Measurements from ENCODE around the gene TBL1X. TPM values are rescaled to one million over a fixed set of nuclear protein-coding genes. Genes with fewer than 3 reads are reported as not detected.

TBL1X gene
- total and polyA plus RNA-seq, 2 experiments from 2014 or later, result 8.7 to 26.9 TPM

DNA sequence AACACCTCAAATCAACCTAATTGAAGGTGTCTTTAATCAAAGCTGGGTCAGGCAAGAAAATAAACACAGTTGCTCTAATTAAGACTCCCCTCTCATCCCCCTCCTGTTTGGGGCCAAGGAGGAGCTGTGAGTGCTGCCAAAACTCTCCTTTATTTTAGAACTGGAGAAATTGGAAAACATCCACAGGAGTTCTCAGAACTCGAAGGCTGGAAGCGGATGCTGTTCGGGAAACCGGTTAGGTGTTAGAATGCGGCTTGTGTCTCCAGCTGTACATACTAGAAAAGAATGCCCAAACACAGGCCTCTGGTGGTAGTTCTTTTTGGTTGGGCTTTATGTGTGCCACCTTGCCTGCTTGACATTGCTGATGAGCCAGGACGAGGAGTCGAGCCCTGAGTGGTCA lies 182.6 kb downstream of the TBL1X start:
- no peaks in the 10 kb centered on the region for H3K79me2 ChIP-seq (replicated peaks; ENCODE audit: insufficient read depth)
- H3F3A ChIP-seq (replicated peaks; ENCODE audit: low read depth), result no peaks in the 10 kb centered on the region
- TF ChIP-seq, protein P1, sequence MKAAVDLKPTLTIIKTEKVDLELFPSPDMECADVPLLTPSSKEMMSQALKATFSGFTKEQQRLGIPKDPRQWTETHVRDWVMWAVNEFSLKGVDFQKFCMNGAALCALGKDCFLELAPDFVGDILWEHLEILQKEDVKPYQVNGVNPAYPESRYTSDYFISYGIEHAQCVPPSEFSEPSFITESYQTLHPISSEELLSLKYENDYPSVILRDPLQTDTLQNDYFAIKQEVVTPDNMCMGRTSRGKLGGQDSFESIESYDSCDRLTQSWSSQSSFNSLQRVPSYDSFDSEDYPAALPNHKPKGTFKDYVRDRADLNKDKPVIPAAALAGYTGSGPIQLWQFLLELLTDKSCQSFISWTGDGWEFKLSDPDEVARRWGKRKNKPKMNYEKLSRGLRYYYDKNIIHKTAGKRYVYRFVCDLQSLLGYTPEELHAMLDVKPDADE (IDR thresholded peaks at IDR 0.05), result no peak
- no peak for TF ChIP-seq ZNF331 (CRISPR knock-in tag; IDR thresholded peaks at IDR 0.05; ENCODE audit: low read depth)
- TF ChIP-seq, protein P2, sequence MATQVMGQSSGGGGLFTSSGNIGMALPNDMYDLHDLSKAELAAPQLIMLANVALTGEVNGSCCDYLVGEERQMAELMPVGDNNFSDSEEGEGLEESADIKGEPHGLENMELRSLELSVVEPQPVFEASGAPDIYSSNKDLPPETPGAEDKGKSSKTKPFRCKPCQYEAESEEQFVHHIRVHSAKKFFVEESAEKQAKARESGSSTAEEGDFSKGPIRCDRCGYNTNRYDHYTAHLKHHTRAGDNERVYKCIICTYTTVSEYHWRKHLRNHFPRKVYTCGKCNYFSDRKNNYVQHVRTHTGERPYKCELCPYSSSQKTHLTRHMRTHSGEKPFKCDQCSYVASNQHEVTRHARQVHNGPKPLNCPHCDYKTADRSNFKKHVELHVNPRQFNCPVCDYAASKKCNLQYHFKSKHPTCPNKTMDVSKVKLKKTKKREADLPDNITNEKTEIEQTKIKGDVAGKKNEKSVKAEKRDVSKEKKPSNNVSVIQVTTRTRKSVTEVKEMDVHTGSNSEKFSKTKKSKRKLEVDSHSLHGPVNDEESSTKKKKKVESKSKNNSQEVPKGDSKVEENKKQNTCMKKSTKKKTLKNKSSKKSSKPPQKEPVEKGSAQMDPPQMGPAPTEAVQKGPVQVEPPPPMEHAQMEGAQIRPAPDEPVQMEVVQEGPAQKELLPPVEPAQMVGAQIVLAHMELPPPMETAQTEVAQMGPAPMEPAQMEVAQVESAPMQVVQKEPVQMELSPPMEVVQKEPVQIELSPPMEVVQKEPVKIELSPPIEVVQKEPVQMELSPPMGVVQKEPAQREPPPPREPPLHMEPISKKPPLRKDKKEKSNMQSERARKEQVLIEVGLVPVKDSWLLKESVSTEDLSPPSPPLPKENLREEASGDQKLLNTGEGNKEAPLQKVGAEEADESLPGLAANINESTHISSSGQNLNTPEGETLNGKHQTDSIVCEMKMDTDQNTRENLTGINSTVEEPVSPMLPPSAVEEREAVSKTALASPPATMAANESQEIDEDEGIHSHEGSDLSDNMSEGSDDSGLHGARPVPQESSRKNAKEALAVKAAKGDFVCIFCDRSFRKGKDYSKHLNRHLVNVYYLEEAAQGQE (IDR thresholded peaks at IDR 0.05; ENCODE audit: unreplicated experiment), result no peak
- no peak for TF ChIP-seq CREB1 (CRISPR knock-in tag; IDR thresholded peaks at IDR 0.05; ENCODE audit: low read depth)
- TF ChIP-seq JUNB (IDR thresholded peaks at IDR 0.05; ENCODE audit: unreplicated experiment), result no peak
- TF ChIP-seq STAT1 (IDR thresholded peaks at IDR 0.05; ENCODE audit: unreplicated experiment), result no peak
- TF ChIP-seq ZNF462 (CRISPR knock-in tag; IDR thresholded peaks at IDR 0.05), result no peak
- TF ChIP-seq CTCF (conservative IDR thresholded peaks at IDR 0.05; ENCODE audit: low read depth in 2 of 2), result no peak
- TF ChIP-seq EZH2phosphoT487 (IDR thresholded peaks at IDR 0.05; ENCODE audit: unreplicated experiment), result no peak
- TF ChIP-seq POLR2AphosphoS5 (IDR thresholded peaks at IDR 0.05; ENCODE audit: low read depth), result no peak
- TF ChIP-seq ZNF114 (CRISPR knock-in tag; IDR thresholded peaks at IDR 0.05), result no peak
- Mint-ChIP-seq H3K9me3 (no peaks in the 10 kb centered on the region), H3K27ac (no peak overlapping the region), H3K4me3 (no peak overlapping the region), H3K36me3 (ENCODE audit: low read depth) (no peaks in the 10 kb centered on the region), H3K27me3 (ENCODE audit: insufficient read depth, low read depth, poor library complexity) (peaks cover under 1% of the 10 kb centered on the region), H3K4me1 (peaks cover 5% of the 10 kb centered on the region; the same call in 2 of the 3 replicates)
- H3K4me1 ChIP-seq (ENCODE audit: insufficient read depth), result no peaks in the 10 kb centered on the region
- H3K4me2 ChIP-seq, result no peak overlapping the region
- H3K9me2 ChIP-seq (ENCODE audit: insufficient read depth), result no peaks in the 10 kb centered on the region
- ATAC-seq (no peak), DNase-seq (ENCODE audit: low spot score) (no peak)
- H3K36me3 ChIP-seq (ENCODE audit: insufficient read depth), result no peaks in the 10 kb centered on the region
- no peaks in the 10 kb centered on the region for H3K27me3 ChIP-seq (ENCODE audit: insufficient read depth)
- H4K20me1 ChIP-seq (replicated peaks; ENCODE audit: insufficient read depth), result no peaks in the 10 kb centered on the region
- no peak overlapping the region for H3K27ac ChIP-seq (ENCODE audit: low read depth)
- H2AFZ ChIP-seq, result no peak overlapping the region
- no peak overlapping the region for H3K4me3 ChIP-seq

Data from GM23338 (cell line).